Measurements from ENCODE around the gene CCDC117.

CCDC117 gene

GRCh38 chr22:28791124-28791523 lies 18.6 kb downstream of the CCDC117 start:
- no peak for TF ChIP-seq CTCF (IDR thresholded peaks at IDR 0.05; ENCODE audit: low read depth, low read length, missing control alignments)
- no peak overlapping the region for H3K4me3 ChIP-seq (ENCODE audit: low read depth, low read length)
- DNase-seq (ENCODE audit: low read depth): no peak

GRCh38 chr22:28791841-28792490 lies 19.5 kb downstream of the CCDC117 start:
- peak; percentile 74 for DNase-seq (ENCODE audit: low read depth)
- no peak for TF ChIP-seq CTCF (IDR thresholded peaks at IDR 0.05; ENCODE audit: low read depth, low read length, missing control alignments)
- no peak overlapping the region for H3K4me3 ChIP-seq (ENCODE audit: low read depth, low read length)

DNA sequence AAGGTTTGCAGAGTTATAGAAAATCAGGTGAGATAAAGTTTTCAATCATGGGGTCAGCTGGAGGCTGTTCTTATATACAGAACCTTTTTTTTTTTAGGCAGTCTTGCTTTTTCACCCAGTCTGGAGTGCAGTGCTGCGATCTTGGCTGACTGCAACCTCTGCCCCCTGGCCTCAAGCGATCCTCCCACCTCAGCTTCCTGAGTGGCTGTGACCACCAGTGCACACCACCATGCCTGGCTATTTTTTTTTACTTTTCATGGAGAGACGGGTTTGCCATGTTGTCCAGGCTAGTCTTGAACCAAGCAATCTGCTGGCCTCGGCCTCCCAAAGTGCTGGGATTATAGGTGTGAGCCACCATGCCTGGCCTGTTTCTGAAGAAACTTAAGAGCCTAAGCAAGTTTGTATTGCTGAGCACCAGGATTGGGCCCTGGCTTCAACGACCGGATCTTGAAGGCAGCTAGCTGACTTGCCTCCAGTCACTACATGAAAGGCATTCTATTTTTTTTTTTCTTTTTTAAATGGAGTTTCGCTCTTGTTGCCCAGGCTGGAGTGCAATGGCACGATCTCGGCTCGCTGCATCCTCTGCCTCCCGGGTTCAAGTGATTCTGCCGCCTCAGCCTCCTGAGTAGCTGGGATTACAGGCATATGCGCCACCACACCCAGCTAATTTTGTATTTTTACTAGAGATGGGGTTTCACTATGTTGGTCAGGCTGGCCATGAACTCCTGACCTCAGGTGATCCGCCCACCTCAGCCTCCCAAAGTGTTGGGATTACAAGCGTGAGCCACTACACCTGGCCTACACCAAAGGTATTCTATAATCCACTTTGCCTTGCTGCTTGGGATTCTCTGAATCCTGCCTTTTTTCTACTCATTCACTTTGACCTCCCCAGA lies 20.2 kb downstream of the CCDC117 start:
- no peak overlapping the region for H3K4me3 ChIP-seq (ENCODE audit: low read depth, low read length)
- DNase-seq (ENCODE audit: low read depth): no peak

DNA sequence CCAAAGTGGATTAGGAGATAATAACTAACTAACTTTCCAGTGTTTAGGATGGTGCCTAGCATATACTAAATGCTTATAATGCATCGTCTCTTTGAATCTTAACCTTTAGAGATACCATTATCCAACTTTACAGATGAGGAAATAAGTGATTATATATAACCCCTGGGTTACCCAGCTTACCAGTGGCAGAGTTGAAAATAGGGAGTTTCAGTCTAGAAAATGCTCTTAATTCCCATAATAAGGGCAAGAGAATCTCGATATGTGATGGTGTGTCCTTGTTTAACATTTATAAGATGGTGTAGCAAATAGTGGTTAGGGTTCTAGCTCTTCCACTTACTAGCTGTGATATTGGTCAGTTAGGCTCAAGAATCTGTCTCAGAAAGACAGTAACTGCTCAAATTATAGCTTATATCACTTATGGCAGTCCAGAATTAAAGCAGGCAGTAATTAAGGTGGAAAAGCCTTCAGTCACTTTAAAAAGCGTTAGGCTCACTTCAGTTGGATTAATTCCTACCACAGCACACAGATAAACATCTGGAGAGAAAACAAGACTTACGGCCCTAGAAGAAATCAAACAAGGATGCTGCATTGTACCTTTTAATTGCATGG lies 21.6 kb downstream of the CCDC117 start:
- H3K4me3 ChIP-seq (ENCODE audit: low read depth, low read length): no peak overlapping the region
- TF ChIP-seq CTCF (IDR thresholded peaks at IDR 0.05; ENCODE audit: low read depth, low read length, missing control alignments): no peak
- DNase-seq (ENCODE audit: low read depth): no peak

More for the DNA sequence above, 20.2 kb downstream of the CCDC117 start:
- no peak for TF ChIP-seq CTCF (IDR thresholded peaks at IDR 0.05; ENCODE audit: low read depth, low read length, missing control alignments)

DNA sequence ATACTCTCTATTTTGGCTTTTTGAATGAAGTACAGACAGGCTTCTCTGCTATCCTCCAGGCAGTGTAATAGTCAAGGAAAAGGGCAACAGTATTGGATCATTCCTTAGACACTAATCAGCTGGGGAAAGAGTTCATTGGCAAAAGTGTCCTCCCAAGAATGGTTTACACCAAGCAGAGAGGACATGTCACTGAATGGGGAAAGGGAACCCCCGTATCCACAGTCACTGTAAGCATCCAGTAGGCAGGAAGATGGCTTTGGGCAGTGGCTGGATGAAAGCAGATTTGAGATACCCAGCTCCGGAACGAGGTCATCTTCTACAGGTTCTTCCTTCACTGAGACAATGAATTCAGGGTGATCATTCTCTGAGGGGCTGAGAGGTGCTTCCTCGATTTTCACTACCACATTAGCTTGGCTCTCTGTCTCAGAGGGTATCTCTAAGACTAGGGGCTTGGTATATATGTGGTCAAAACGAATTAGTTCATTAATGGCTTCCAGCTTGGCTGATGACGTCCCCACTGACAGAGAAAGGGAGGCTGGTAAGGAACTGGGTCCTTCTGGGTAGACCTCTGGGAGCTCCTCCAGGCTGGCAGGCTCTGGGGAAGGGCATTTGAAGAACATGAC lies 22.7 kb downstream of the CCDC117 start:
- H3K4me3 ChIP-seq (ENCODE audit: low read depth, low read length): no peak overlapping the region
- TF ChIP-seq CTCF (IDR thresholded peaks at IDR 0.05; ENCODE audit: low read depth, low read length, missing control alignments): no peak

GRCh38 chr22:28795932-28796856 lies 23.7 kb downstream of the CCDC117 start:
- no peak overlapping the region; the same call in 1 of the 2 replicates for H3K4me3 ChIP-seq (ENCODE audit: low read depth, low read length)
- no peak for TF ChIP-seq CTCF (IDR thresholded peaks at IDR 0.05; ENCODE audit: low read depth, low read length, missing control alignments)
- no peak for DNase-seq (ENCODE audit: low read depth)

More for the DNA sequence above, 22.7 kb downstream of the CCDC117 start:
- no peak for DNase-seq (ENCODE audit: low read depth)

Measured in GM12864 (cell line).